A549 (cell line): ENCODE results near the gene DAB2IP.

Experiments
- CTCF ChIP-seq: fragments of >200 bp; sonication (Bioruptor Twin); formaldehyde crosslinking; IDR thresholded peaks from 3 replicates; pipeline ENCODE4 v1.5.1; 2016
- EHMT2 ChIP-seq: fragments of 200-600 bp; sonication (generic); IDR thresholded peaks from 2 replicates; pipeline ENCODE4 v1.6.1; 2016; ENCODE audit warnings: antibody characterized with exemption, low read depth, mild to moderate bottlenecking, moderate library complexity
- ESRRA ChIP-seq: fragments of 150-350 bp; IDR thresholded peaks from 2 replicates; pipeline ENCODE4 v1.6.1; 2014; ENCODE audit warnings: mild to moderate bottlenecking, low read length, borderline replicate concordance
- HDAC2 ChIP-seq: fragments of 200-600 bp; sonication (generic); IDR thresholded peaks from 2 replicates; pipeline ENCODE4 v1.6.1; 2016
- HEYL ChIP-seq: fragments of 250-450 bp; sonication (Bioruptor Pico); IDR thresholded peaks from 2 replicates; pipeline ENCODE4 v1.8.0; 2021; ENCODE audit warnings: mild to moderate bottlenecking, moderate library complexity
- JUNB ChIP-seq: fragments of >200 bp; sonication (Bioruptor Twin); formaldehyde crosslinking; IDR thresholded peaks from 2 replicates; pipeline ENCODE4 v1.6.1; 2016
- KDM1A ChIP-seq: fragments of 200-600 bp; sonication (generic); IDR thresholded peaks from 2 replicates; pipeline ENCODE4 v1.6.1; 2016; ENCODE audit warnings: low read depth, mild to moderate bottlenecking
- MYC ChIP-seq: IDR thresholded peaks from 2 replicates; pipeline ENCODE4 v1.6.1; 2012; ENCODE audit warnings: mild to moderate bottlenecking, inconsistent platforms, low read length, improper control_type of control experiment, borderline replicate concordance
- POLR2A ChIP-seq: IDR thresholded peaks from 2 replicates; pipeline ENCODE4 v1.6.1; 2012; ENCODE audit warnings: mild to moderate bottlenecking, low read length
- RNF2 ChIP-seq: fragments of 200-600 bp; sonication (generic); IDR thresholded peaks from 2 replicates; pipeline ENCODE4 v1.6.1; 2016; ENCODE audit warnings: low read depth, mild to moderate bottlenecking, antibody characterized with exemption, moderate library complexity, borderline replicate concordance
- TF ChIP-seq, protein P1 (sequence below): fragments of 200-600 bp; sonication (generic); IDR thresholded peaks from 2 replicates; pipeline ENCODE4 v1.6.1; 2016; ENCODE audit warnings: antibody characterized with exemption, mild to moderate bottlenecking, moderate library complexity

DNA sequence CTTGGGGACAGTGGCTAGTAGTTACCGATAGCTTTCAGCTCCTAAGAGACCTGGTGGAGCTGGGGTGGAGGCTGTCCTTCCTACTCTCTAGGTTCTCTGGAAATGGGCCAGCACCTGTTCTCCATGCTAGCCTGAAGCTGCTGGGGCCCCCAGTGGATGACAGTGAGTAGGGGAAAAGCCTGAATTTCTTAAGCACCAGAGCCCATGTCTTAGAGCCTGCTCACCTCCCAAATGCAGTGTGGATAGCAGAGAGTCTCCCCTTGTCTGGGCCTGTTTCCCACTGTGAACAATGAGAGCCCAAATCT lies 105.8 kb downstream of the DAB2IP start:
- TF ChIP-seq JUNB (no peak), POLR2A (no peak), CTCF (no peak), ESRRA (no peak), MYC (no peak), HDAC2 (no peak), EHMT2 (no peak), KDM1A (no peak), RNF2 (no peak), HEYL (CRISPR knock-in tag) (no peak)
- TF ChIP-seq, protein P1, sequence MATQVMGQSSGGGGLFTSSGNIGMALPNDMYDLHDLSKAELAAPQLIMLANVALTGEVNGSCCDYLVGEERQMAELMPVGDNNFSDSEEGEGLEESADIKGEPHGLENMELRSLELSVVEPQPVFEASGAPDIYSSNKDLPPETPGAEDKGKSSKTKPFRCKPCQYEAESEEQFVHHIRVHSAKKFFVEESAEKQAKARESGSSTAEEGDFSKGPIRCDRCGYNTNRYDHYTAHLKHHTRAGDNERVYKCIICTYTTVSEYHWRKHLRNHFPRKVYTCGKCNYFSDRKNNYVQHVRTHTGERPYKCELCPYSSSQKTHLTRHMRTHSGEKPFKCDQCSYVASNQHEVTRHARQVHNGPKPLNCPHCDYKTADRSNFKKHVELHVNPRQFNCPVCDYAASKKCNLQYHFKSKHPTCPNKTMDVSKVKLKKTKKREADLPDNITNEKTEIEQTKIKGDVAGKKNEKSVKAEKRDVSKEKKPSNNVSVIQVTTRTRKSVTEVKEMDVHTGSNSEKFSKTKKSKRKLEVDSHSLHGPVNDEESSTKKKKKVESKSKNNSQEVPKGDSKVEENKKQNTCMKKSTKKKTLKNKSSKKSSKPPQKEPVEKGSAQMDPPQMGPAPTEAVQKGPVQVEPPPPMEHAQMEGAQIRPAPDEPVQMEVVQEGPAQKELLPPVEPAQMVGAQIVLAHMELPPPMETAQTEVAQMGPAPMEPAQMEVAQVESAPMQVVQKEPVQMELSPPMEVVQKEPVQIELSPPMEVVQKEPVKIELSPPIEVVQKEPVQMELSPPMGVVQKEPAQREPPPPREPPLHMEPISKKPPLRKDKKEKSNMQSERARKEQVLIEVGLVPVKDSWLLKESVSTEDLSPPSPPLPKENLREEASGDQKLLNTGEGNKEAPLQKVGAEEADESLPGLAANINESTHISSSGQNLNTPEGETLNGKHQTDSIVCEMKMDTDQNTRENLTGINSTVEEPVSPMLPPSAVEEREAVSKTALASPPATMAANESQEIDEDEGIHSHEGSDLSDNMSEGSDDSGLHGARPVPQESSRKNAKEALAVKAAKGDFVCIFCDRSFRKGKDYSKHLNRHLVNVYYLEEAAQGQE: no peak
